AG10803 (cell line): Measurements from ENCODE around the gene LIN37.

Source experiments
- DNase-seq: peaks from one replicate; pipeline ENCODE4 v3.0.0; 2010; ENCODE audit warnings: low read depth
- H3K4me3 ChIP-seq: 2 replicates; pipeline ENCODE4 v1.5.1; 2011; ENCODE audit warnings: mild to moderate bottlenecking, low read length, control low read depth
- CTCF ChIP-seq: conservative IDR thresholded peaks from 2 replicates; pipeline ENCODE4 v1.5.1; 2011; ENCODE audit warnings: mild to moderate bottlenecking, low read length, control low read depth, inconsistent platforms

The LIN37 gene

GRCh38 chr19:35738021-35738886 is 10.1 kb upstream of the LIN37 start:
- DNase-seq, result no peak
- TF ChIP-seq CTCF, result no peak
- no peak overlapping the region for H3K4me3 ChIP-seq

- H3K4me3 ChIP-seq, result no peak overlapping the region
- no peak for DNase-seq
- TF ChIP-seq CTCF, result no peak
Measured at GRCh38 chr19:35738887-35739229, 9.5 kb upstream of the LIN37 start.

- no peak for TF ChIP-seq CTCF
- no peak for DNase-seq
- H3K4me3 ChIP-seq, result peak overlapping the region; percentile 67
Measured at GRCh38 chr19:35739275-35740107, 8.9 kb upstream of the LIN37 start.

GRCh38 chr19:35740108-35740422 is 8.3 kb upstream of the LIN37 start:
- H3K4me3 ChIP-seq, result peak overlapping the region; percentile 67
- no peak for DNase-seq
- no peak for TF ChIP-seq CTCF

- peak; percentile 26 for TF ChIP-seq CTCF
- peak; percentile 94 for DNase-seq
- peak overlapping the region; percentile 72 for H3K4me3 ChIP-seq
Measured at GRCh38 chr19:35740423-35741202, 7.8 kb upstream of the LIN37 start.

GRCh38 chr19:35741203-35741515 is 7.2 kb upstream of the LIN37 start:
- peak overlapping the region; percentile 72 for H3K4me3 ChIP-seq
- DNase-seq, result no peak
- TF ChIP-seq CTCF, result no peak
